ENCODE results near the gene OR3A1.
"Not testable (repeated sequence)": the region's sequence is repeated elsewhere in the genome, so short reads cannot be mapped to it uniquely, and the experiment has no call there.

GRCh38 chr17:3342782-3343181, 44.6 kb upstream of the OR3A1 start:
- not testable (repeated sequence) for TF ChIP-seq SRF (IDR thresholded peaks at IDR 0.05; ENCODE audit: low read depth); YY1 (IDR thresholded peaks at IDR 0.05; ENCODE audit: extremely low read depth, insufficient replicate concordance, low read depth, low read length); EZH2 (IDR thresholded peaks at IDR 0.05); ZNF274 (IDR thresholded peaks at IDR 0.05; ENCODE audit: low read depth, low read length); JUND (IDR thresholded peaks at IDR 0.05); EZH2phosphoT487 (IDR thresholded peaks at IDR 0.05; ENCODE audit: borderline replicate concordance)
- TF ChIP-seq, protein P1, sequence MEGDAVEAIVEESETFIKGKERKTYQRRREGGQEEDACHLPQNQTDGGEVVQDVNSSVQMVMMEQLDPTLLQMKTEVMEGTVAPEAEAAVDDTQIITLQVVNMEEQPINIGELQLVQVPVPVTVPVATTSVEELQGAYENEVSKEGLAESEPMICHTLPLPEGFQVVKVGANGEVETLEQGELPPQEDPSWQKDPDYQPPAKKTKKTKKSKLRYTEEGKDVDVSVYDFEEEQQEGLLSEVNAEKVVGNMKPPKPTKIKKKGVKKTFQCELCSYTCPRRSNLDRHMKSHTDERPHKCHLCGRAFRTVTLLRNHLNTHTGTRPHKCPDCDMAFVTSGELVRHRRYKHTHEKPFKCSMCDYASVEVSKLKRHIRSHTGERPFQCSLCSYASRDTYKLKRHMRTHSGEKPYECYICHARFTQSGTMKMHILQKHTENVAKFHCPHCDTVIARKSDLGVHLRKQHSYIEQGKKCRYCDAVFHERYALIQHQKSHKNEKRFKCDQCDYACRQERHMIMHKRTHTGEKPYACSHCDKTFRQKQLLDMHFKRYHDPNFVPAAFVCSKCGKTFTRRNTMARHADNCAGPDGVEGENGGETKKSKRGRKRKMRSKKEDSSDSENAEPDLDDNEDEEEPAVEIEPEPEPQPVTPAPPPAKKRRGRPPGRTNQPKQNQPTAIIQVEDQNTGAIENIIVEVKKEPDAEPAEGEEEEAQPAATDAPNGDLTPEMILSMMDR (IDR thresholded peaks at IDR 0.05 in 2 of 3, conservative IDR thresholded peaks at IDR 0.05 in 1 of 3; ENCODE audit: borderline replicate concordance in 1 of 3, insufficient read depth in 1 of 3, low read depth in 2 of 3, low read length in 2 of 3): not testable (repeated sequence)
- TF ChIP-seq, protein P2, sequence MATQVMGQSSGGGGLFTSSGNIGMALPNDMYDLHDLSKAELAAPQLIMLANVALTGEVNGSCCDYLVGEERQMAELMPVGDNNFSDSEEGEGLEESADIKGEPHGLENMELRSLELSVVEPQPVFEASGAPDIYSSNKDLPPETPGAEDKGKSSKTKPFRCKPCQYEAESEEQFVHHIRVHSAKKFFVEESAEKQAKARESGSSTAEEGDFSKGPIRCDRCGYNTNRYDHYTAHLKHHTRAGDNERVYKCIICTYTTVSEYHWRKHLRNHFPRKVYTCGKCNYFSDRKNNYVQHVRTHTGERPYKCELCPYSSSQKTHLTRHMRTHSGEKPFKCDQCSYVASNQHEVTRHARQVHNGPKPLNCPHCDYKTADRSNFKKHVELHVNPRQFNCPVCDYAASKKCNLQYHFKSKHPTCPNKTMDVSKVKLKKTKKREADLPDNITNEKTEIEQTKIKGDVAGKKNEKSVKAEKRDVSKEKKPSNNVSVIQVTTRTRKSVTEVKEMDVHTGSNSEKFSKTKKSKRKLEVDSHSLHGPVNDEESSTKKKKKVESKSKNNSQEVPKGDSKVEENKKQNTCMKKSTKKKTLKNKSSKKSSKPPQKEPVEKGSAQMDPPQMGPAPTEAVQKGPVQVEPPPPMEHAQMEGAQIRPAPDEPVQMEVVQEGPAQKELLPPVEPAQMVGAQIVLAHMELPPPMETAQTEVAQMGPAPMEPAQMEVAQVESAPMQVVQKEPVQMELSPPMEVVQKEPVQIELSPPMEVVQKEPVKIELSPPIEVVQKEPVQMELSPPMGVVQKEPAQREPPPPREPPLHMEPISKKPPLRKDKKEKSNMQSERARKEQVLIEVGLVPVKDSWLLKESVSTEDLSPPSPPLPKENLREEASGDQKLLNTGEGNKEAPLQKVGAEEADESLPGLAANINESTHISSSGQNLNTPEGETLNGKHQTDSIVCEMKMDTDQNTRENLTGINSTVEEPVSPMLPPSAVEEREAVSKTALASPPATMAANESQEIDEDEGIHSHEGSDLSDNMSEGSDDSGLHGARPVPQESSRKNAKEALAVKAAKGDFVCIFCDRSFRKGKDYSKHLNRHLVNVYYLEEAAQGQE (IDR thresholded peaks at IDR 0.05; ENCODE audit: low read depth): not testable (repeated sequence)

All from HCT116 (cell line).